ENCODE measurements around the gene TTPAL. TPM values are rescaled to one million over a fixed set of nuclear protein-coding genes. Genes with fewer than 3 reads are reported as not detected.

TTPAL gene
- total RNA-seq, 2 experiments from 2014 or later, result 5.6 to 18.8 TPM

DNA sequence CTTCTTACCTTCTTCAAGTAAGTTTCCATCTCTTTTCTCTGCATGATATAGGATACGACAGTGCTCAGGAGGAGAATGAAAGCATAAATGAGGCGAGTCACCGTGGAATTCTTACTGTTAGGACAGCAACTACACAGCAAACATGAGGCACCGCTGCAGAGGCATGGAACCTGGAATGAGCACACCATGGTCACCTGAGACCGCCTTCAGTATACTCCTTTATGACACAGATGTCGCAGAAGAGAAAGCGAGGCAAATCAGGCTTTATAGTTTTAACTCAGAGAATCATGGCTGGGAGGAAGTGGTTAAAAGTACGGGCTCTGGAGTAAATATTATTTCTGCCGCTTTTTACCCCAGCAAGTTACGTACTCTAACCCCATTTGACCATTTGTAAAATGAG lies 38.2 kb downstream of the TTPAL start:
- DNase-seq (ENCODE audit: low spot score), result no peak
- TF ChIP-seq, protein P1, sequence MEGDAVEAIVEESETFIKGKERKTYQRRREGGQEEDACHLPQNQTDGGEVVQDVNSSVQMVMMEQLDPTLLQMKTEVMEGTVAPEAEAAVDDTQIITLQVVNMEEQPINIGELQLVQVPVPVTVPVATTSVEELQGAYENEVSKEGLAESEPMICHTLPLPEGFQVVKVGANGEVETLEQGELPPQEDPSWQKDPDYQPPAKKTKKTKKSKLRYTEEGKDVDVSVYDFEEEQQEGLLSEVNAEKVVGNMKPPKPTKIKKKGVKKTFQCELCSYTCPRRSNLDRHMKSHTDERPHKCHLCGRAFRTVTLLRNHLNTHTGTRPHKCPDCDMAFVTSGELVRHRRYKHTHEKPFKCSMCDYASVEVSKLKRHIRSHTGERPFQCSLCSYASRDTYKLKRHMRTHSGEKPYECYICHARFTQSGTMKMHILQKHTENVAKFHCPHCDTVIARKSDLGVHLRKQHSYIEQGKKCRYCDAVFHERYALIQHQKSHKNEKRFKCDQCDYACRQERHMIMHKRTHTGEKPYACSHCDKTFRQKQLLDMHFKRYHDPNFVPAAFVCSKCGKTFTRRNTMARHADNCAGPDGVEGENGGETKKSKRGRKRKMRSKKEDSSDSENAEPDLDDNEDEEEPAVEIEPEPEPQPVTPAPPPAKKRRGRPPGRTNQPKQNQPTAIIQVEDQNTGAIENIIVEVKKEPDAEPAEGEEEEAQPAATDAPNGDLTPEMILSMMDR (conservative IDR thresholded peaks at IDR 0.05; ENCODE audit: low read length), result no peak
- BruUV-seq (replicated peaks), result no TSS peak
- intact Hi-C loops (cut with micrococcal nuclease; ENCODE audit: unreplicated experiment), result loop anchor here (10.0 kb wide), 1 partner anchor 701 kb away; no protein-coding TSS in a partner anchor
- no peak overlapping the region for H2AFZ ChIP-seq (ENCODE audit: low read length)
- H3K27ac ChIP-seq (ENCODE audit: low read depth, low read length, poor library complexity, severe bottlenecking), result no peak overlapping the region
- H3K4me1 ChIP-seq (ENCODE audit: insufficient read depth, low read length, poor library complexity, severe bottlenecking), result no peaks in the 10 kb centered on the region
- CTCF ChIA-PET (ENCODE audit: unreplicated experiment), result no interaction called here
- H3K79me2 ChIP-seq (ENCODE audit: insufficient read depth, low read depth, low read length), result peaks cover 51% of the 10 kb centered on the region
- POLR2A ChIA-PET, result interaction anchor here (1.0 kb wide), 1 partner anchor 15 kb away, joined by 3 read pairs; no protein-coding TSS in a partner anchor
- no peaks in the 10 kb centered on the region for H3K9me2 ChIP-seq (ENCODE audit: insufficient read depth, low read length)
- H3K9me3 ChIP-seq (ENCODE audit: low read length), result no peaks in the 10 kb centered on the region
- H3K4me2 ChIP-seq (ENCODE audit: low read length), result no peak overlapping the region
- no peak overlapping the region for H3K4me3 ChIP-seq (ENCODE audit: low read depth, low read length, poor library complexity, severe bottlenecking)
- peaks cover 57% of the 10 kb centered on the region for H3K36me3 ChIP-seq (ENCODE audit: insufficient read depth, low read length)
- H4K20me1 ChIP-seq (ENCODE audit: insufficient read depth, low read length), result no peaks in the 10 kb centered on the region

DNA sequence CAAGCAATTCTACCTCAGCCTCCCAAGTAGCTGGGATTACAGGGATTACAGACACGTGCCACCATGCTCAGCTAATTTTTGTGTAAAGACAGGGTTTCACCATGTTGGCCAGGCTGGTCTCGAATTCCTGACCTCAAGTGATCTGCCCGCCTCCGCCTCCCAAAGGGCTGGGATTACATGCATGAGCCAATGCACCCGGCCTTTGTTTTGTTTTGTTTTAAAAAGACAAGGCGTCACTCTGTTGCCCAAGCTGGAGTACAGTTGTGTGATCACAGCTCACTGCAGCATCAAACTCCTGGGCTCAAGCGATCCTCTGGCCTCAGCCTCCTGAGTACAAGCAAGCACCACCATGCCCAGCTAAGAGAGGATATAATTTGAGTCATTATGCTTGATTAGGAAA lies 40.8 kb downstream of the TTPAL start:
- BruUV-seq (replicated peaks), result no TSS peak
- Histone ChIP-seq H3K4me3 (ENCODE audit: low read depth, low read length, poor library complexity, severe bottlenecking) (no peak overlapping the region), H3K27ac (ENCODE audit: low read depth, low read length, poor library complexity, severe bottlenecking) (no peak overlapping the region), H3K36me3 (ENCODE audit: insufficient read depth, low read length) (peaks cover 42% of the 10 kb centered on the region), H4K20me1 (ENCODE audit: insufficient read depth, low read length) (peaks cover 4% of the 10 kb centered on the region; the same call in 1 of the 2 replicates), H2AFZ (ENCODE audit: low read length) (no peak overlapping the region), H3K9me2 (ENCODE audit: insufficient read depth, low read length) (no peaks in the 10 kb centered on the region), H3K79me2 (ENCODE audit: insufficient read depth, low read depth, low read length) (peaks cover 78% of the 10 kb centered on the region), H3K9me3 (ENCODE audit: low read length) (no peaks in the 10 kb centered on the region), H3K4me1 (ENCODE audit: insufficient read depth, low read length, poor library complexity, severe bottlenecking) (peaks cover 22% of the 10 kb centered on the region), H3K4me2 (ENCODE audit: low read length) (no peak overlapping the region)
- ChIA-PET CTCF (ENCODE audit: unreplicated experiment) (no interaction called here), POLR2A (interaction anchor here (0.7 to 1.4 kb wide), 2 partner anchors 16 to 31 kb away, joined by 3 read pairs; no protein-coding TSS in a partner anchor)
- intact Hi-C loops (cut with micrococcal nuclease; ENCODE audit: unreplicated experiment), result loop anchor here (10.0 kb wide), 1 partner anchor 698 kb away; no protein-coding TSS in a partner anchor
- no peak for DNase-seq (ENCODE audit: low spot score)
- no peak for TF ChIP-seq EZH2phosphoT487 (IDR thresholded peaks at IDR 0.05; ENCODE audit: borderline replicate concordance, low read depth, low read length)
- TF ChIP-seq, protein P1 (conservative IDR thresholded peaks at IDR 0.05; ENCODE audit: low read length), result no peak

DNA sequence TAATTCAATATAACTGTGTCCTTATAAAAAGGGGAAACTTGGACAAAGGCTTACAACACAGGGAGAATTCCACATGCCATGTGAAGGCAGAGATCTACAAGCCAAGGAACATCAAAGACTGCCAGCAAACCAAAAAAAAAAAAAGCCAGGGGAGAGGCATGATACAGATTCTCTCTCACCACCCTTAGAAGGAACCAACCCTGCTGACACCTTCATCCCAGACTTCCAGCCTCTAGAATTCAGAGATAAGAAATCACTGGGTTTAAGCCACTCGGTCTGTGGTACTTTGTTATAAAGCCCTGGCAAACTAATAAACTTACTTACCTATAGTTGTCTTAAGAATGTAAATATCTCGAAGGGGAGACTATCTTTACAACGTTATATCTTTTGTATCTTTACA lies 41.8 kb downstream of the TTPAL start:
- TF ChIP-seq EZH2phosphoT487 (IDR thresholded peaks at IDR 0.05; ENCODE audit: borderline replicate concordance, low read depth, low read length), result no peak
- TF ChIP-seq, protein P1 (conservative IDR thresholded peaks at IDR 0.05; ENCODE audit: low read length), result no peak
- Histone ChIP-seq H3K4me3 (ENCODE audit: low read depth, low read length, poor library complexity, severe bottlenecking) (no peak overlapping the region), H2AFZ (ENCODE audit: low read length) (no peak overlapping the region), H3K27ac (ENCODE audit: low read depth, low read length, poor library complexity, severe bottlenecking) (no peak overlapping the region), H3K36me3 (ENCODE audit: insufficient read depth, low read length) (peaks cover 33% of the 10 kb centered on the region), H3K4me2 (ENCODE audit: low read length) (0 out of 2 replicates have a peak overlapping the region, but pooled peaks have one; percentile 10), H3K9me2 (ENCODE audit: insufficient read depth, low read length) (no peaks in the 10 kb centered on the region), H3K4me1 (ENCODE audit: insufficient read depth, low read length, poor library complexity, severe bottlenecking) (peaks cover 25% of the 10 kb centered on the region), H4K20me1 (ENCODE audit: insufficient read depth, low read length) (peaks cover 4% of the 10 kb centered on the region; the same call in 1 of the 2 replicates), H3K79me2 (ENCODE audit: insufficient read depth, low read depth, low read length) (peaks cover 78% of the 10 kb centered on the region), H3K9me3 (ENCODE audit: low read length) (no peaks in the 10 kb centered on the region)
- no peak for DNase-seq (ENCODE audit: low spot score)
- BruUV-seq (replicated peaks), result no TSS peak
- CTCF ChIA-PET (ENCODE audit: unreplicated experiment), result no interaction called here
- intact Hi-C loops (cut with micrococcal nuclease; ENCODE audit: unreplicated experiment), result loop anchor here (10.0 kb wide), 1 partner anchor 697 kb away; no protein-coding TSS in a partner anchor
- POLR2A ChIA-PET, result interaction anchor here (1.2 kb wide), 1 partner anchor 41 kb away, joined by 4 read pairs; no protein-coding TSS in a partner anchor
